Measurements from ENCODE around the gene C6orf132.

The C6orf132 gene, protein sequence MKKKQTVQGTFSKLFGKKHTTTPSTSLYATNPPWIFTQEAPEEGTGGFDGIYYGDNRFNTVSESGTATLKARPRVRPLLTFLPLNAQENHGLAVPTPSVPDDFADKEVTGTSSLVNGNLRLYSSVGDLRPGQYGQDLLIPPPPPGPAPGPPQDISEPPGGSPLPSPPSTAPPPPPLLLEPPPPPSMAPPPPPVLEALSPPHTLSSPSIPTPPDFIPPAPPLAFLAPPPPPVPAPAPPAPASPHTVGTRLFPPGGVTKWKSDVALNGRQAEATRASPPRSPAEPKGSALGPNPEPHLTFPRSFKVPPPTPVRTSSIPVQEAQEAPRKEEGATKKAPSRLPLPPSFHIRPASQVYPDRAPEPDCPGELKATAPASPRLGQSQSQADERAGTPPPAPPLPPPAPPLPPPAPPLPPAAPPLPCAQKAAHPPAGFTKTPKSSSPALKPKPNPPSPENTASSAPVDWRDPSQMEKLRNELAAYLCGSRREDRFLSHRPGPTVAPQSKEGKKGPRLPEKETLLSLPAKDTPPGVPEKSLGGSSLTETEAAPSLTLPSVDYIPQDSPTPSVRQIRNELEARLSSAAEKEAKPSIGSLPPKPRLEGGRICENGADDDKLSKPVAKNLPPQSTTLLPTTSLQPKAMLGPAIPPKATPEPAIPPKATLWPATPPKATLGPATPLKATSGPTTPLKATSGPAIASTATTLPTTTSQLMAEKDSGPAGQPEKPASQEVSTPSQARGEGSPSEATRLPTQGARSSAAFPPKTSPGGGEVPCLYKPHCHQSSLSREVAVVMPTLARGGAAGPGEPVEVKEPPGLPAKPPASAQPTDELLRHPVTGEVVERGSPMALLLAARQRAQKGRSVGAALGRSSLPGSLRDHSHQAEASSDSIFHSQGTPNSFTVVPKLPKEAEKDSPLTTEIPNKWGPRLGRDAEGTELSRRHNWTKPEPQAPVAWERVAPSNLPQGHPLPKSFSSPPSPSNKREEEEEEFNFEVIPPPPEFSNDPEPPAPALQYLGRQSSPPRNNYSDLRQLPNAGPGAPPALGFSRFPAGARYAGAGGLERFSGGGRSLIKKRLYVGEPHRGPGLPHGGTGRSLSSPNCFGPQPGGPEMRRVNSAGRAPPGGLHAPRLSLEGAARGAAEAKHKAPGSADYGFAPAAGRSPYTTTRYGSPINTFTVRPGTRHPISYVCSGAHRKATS

DNA sequence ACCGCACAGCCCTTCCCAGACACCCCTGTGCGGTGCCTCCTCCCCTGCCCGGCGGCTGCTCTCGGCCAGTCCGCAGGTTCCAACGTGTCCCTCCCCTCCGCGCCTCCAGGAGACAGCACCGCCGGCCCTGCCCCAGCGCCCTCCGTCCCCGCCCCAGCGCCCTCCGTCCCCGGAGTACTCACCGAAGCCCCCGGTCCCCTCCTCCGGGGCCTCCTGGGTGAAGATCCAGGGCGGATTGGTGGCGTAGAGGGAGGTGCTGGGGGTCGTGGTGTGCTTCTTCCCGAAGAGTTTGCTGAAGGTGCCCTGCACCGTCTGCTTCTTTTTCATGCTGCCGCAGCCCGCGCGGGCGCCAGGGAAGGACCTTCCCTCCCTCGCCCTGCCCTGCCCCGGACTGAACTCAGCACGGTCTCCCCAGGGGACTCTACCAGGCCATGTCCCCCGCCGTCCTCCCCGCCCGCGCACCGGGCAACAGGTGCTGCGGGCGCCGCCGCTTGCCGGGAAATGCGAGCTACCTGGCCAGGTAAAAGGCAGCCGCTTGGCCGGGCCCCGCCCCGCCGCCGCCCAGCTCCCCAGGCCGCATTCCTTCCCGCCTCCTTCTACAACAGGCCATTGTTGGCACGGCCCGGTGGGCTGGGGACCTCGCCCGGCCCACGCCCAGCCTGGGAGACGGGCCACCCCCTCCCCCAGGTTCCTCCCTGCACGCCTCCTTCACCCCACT, at the start of gene C6orf132:
Gene C6orf132 (minus strand): TSS at position 503 of the 718 bp plus-strand sequence. CDS start 176 bp downstream, at position 327.
- TF ChIP-seq, protein P1, sequence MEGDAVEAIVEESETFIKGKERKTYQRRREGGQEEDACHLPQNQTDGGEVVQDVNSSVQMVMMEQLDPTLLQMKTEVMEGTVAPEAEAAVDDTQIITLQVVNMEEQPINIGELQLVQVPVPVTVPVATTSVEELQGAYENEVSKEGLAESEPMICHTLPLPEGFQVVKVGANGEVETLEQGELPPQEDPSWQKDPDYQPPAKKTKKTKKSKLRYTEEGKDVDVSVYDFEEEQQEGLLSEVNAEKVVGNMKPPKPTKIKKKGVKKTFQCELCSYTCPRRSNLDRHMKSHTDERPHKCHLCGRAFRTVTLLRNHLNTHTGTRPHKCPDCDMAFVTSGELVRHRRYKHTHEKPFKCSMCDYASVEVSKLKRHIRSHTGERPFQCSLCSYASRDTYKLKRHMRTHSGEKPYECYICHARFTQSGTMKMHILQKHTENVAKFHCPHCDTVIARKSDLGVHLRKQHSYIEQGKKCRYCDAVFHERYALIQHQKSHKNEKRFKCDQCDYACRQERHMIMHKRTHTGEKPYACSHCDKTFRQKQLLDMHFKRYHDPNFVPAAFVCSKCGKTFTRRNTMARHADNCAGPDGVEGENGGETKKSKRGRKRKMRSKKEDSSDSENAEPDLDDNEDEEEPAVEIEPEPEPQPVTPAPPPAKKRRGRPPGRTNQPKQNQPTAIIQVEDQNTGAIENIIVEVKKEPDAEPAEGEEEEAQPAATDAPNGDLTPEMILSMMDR (IDR thresholded peaks at IDR 0.05): no peak

DNA sequence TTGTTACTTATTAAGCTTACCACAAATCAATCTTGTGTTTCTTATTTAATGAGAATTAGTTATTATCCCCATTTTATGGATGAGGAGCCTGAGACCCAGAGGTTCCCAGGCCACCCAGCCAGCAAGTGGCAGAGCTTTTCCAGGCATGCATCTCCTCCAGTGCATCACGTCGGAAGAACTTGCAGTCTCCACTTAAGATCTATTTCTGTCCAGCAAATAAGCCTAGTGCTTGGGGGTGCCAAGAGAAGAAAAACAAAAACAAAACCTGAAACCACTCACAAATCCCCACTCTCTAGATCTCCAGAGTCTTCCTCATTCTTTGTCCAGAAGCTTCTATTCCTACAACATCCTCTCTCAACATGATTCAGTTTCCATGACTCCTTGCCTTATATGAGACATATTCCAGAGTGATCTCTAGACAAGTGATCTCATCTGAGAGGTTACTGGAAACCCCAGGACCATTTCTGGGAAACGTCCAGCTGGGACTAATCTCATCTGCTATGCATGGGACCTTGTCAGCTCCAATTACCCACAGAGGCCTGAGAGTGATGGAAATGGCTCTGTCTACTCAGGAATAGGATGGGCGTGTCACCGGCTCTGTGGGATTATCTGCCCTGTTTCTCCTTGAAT, 48.2 kb upstream of the C6orf132 start:
- TF ChIP-seq, protein P1 (IDR thresholded peaks at IDR 0.05): no peak

DNA sequence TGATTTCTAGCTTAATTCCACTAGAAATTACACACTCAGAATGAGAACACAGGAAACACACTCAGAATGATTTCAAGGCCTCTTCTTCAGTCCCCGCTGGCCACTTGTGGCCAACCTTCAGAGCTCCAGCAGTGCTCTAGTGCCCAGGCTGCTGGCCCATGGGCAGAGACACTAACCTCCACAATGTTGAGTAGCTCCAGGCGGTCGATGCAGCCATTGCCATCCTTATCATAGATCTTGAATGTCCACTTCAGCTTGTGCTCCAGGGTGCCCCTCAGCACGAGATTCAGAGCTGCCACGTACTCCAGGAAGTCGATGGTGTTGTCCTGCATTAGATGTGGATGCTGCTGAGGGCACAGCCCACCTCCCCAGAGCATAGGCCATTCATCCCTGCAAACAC, 46.0 kb upstream of the C6orf132 start:
- TF ChIP-seq, protein P1 (IDR thresholded peaks at IDR 0.05): no peak

GRCh38 chr6:42185597-42185996, 43.2 kb upstream of the C6orf132 start:
- TF ChIP-seq, protein P1 (IDR thresholded peaks at IDR 0.05): no peak

- TF ChIP-seq, protein P1 (IDR thresholded peaks at IDR 0.05): no peak
Observed at GRCh38 chr6:42184475-42184874, 42.1 kb upstream of the C6orf132 start.

GRCh38 chr6:42182101-42182500, 39.7 kb upstream of the C6orf132 start:
- TF ChIP-seq, protein P1 (IDR thresholded peaks at IDR 0.05): no peak
